ENCODE results near the gene CKAP2L.

DNA sequence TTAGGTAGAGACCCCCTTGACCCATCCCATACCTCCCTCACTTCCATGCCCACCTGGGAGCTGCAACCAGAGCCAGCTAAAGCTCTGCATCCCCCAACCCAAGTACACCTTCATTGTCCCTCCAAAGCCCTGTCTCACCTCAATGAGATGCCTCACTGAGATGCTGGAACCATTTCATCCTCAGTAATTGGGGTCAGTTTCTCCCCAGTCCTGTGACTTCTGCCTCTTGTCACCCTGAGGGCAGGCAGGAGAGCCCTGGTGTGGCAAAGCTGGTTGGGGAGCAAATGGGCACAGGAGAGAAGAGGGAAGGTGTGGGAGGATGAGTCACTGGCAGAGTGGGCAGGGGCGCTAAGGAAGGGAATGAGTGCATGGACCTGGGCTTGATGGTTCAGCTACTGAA, 71.5 kb downstream of the CKAP2L start:
- TF ChIP-seq, protein P1, sequence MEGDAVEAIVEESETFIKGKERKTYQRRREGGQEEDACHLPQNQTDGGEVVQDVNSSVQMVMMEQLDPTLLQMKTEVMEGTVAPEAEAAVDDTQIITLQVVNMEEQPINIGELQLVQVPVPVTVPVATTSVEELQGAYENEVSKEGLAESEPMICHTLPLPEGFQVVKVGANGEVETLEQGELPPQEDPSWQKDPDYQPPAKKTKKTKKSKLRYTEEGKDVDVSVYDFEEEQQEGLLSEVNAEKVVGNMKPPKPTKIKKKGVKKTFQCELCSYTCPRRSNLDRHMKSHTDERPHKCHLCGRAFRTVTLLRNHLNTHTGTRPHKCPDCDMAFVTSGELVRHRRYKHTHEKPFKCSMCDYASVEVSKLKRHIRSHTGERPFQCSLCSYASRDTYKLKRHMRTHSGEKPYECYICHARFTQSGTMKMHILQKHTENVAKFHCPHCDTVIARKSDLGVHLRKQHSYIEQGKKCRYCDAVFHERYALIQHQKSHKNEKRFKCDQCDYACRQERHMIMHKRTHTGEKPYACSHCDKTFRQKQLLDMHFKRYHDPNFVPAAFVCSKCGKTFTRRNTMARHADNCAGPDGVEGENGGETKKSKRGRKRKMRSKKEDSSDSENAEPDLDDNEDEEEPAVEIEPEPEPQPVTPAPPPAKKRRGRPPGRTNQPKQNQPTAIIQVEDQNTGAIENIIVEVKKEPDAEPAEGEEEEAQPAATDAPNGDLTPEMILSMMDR (IDR thresholded peaks at IDR 0.05; ENCODE audit: low read length), result no peak
- no peak for TF ChIP-seq EZH2phosphoT487 (IDR thresholded peaks at IDR 0.05; ENCODE audit: low read length)

Measured in MM.1S (cell line).